ENCODE data around the gene FADS2.

DNA sequence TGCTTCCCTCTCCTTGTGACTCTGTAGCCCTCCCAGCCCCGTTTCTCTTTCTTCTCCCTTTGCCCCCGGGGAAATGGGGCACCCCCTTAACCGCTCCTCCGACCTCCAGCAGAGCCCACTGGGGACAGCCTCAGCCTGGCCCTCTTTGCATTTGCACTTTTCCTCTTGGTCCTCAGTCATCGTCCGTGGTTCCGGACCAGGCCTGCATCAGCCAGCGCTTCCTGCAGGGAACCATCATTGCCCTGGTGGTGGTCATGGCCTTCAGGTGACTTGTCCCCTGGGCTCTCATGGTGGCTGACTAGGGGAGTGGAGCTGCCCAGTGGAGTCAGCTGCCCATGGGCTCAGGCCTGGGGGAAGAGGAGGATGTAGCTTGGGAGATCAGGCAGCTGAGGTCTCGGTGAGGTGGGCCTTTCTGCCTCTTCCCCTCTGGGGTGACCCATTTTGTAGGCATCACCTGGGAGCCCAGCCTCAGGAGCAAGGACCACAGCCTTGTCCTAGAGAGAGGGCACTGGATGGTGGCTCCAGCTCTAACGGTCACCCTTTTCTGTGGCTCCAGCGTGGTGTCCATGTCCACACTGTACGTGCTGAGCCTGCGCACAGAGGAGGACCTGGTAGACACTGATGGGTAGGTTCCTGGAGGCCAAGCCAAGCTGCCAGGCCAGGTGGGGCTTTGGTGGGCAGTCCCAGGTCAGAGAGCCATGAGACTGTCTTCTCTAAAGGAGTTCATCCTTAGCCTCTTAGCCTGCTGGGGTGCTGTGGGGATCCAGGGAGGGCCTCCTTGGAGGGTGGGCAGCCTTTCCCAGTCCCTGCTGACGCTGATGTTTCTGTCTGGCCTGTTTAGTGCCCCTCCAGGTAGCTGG, 48.2 kb upstream of the FADS2 start:
- TF ChIP-seq ATF2 (CRISPR knock-in tag; IDR thresholded peaks at IDR 0.05) (no peak), TAF1 (CRISPR knock-in tag; IDR thresholded peaks at IDR 0.05) (no peak), BCLAF1 (IDR thresholded peaks at IDR 0.05) (no peak), ZNF232 (CRISPR knock-in tag; IDR thresholded peaks at IDR 0.05; ENCODE audit: borderline replicate concordance) (no peak), POLR2AphosphoS5 (IDR thresholded peaks at IDR 0.05; ENCODE audit: low read depth, low read length) (no peak), FOXP1 (IDR thresholded peaks at IDR 0.05) (no peak), FOXP1 (CRISPR knock-in tag; IDR thresholded peaks at IDR 0.05) (no peak), SMC3 (IDR thresholded peaks at IDR 0.05; ENCODE audit: low read length) (no peak), ZFP41 (CRISPR knock-in tag; IDR thresholded peaks at IDR 0.05; ENCODE audit: borderline replicate concordance) (no peak), SOX13 (IDR thresholded peaks at IDR 0.05) (no peak), SOX13 (CRISPR knock-in tag; conservative IDR thresholded peaks at IDR 0.05 in 1 of 2, IDR thresholded peaks at IDR 0.05 in 1 of 2) (no peak), EP300 (IDR thresholded peaks at IDR 0.05; ENCODE audit: low read depth in 2 of 2, low read length in 2 of 2) (no peak), EP300 (CRISPR knock-in tag; IDR thresholded peaks at IDR 0.05; ENCODE audit: borderline replicate concordance) (no peak), KAT2B (IDR thresholded peaks at IDR 0.05; ENCODE audit: borderline replicate concordance, low read depth, low read length) (no peak), FOXM1 (CRISPR knock-in tag; IDR thresholded peaks at IDR 0.05) (no peak)
- TF ChIP-seq, protein P1, sequence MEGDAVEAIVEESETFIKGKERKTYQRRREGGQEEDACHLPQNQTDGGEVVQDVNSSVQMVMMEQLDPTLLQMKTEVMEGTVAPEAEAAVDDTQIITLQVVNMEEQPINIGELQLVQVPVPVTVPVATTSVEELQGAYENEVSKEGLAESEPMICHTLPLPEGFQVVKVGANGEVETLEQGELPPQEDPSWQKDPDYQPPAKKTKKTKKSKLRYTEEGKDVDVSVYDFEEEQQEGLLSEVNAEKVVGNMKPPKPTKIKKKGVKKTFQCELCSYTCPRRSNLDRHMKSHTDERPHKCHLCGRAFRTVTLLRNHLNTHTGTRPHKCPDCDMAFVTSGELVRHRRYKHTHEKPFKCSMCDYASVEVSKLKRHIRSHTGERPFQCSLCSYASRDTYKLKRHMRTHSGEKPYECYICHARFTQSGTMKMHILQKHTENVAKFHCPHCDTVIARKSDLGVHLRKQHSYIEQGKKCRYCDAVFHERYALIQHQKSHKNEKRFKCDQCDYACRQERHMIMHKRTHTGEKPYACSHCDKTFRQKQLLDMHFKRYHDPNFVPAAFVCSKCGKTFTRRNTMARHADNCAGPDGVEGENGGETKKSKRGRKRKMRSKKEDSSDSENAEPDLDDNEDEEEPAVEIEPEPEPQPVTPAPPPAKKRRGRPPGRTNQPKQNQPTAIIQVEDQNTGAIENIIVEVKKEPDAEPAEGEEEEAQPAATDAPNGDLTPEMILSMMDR (CRISPR knock-in tag; IDR thresholded peaks at IDR 0.05) = no peak
- TF ChIP-seq, protein P2, sequence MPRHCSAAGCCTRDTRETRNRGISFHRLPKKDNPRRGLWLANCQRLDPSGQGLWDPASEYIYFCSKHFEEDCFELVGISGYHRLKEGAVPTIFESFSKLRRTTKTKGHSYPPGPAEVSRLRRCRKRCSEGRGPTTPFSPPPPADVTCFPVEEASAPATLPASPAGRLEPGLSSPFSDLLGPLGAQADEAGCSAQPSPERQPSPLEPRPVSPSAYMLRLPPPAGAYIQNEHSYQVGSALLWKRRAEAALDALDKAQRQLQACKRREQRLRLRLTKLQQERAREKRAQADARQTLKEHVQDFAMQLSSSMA (CRISPR knock-in tag; IDR thresholded peaks at IDR 0.05) = no peak

Measured in HepG2 (cell line).